Cerebellar cortex (tissue), 1 donor: ENCODE measurements around the gene TOMM20.

ENCODE experiments used
- DNase-seq: peaks from one replicate; pipeline ENCODE4 v3.0.0-alpha.2; 2015; ENCODE audit warnings: low spot score

Gene TOMM20

DNA sequence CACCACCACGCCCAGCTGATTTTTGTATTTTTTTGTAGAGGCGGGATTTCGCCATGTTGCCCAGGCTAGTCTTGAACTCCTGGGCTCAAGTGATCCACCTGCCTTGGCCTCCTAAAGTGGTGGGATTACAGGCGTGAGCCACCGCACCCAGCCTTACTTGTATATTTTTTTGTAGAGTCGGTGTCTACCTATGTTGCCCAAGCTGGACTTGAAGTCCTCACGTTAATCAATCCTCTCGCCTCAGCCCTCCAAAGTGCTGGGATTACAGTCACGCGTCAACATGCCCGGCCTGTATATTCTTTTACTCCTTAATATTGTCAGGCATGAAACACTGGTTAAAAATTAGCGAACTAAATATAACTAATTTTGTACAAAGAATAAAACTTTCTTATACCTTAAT is 5.5 kb upstream of the TOMM20 start:
- DNase-seq, result no peak

DNA sequence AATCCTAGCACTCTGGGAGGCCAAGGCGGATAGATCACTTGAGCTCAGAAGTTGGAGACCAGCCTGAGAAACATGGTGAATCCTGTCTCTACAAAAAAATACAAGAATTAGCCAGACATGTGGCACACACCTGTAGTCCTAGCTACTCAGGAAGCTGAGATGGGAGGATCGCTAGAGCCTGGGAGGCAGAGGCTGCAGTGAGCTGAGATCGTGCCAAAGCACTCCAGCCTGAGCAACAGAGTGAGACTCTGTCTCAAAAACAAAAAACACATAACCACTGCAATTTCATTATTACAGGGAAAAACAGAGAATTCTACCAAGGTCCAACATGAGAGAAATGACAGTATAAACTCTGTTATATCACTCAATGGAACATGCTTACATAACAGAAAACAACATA is 4.4 kb upstream of the TOMM20 start:
- DNase-seq, result no peak

GRCh38 chr1:235131961-235132360 is 3.3 kb upstream of the TOMM20 start:
- DNase-seq, result no peak

GRCh38 chr1:235130766-235131270 is 2.2 kb upstream of the TOMM20 start:
- DNase-seq, result no peak

DNA sequence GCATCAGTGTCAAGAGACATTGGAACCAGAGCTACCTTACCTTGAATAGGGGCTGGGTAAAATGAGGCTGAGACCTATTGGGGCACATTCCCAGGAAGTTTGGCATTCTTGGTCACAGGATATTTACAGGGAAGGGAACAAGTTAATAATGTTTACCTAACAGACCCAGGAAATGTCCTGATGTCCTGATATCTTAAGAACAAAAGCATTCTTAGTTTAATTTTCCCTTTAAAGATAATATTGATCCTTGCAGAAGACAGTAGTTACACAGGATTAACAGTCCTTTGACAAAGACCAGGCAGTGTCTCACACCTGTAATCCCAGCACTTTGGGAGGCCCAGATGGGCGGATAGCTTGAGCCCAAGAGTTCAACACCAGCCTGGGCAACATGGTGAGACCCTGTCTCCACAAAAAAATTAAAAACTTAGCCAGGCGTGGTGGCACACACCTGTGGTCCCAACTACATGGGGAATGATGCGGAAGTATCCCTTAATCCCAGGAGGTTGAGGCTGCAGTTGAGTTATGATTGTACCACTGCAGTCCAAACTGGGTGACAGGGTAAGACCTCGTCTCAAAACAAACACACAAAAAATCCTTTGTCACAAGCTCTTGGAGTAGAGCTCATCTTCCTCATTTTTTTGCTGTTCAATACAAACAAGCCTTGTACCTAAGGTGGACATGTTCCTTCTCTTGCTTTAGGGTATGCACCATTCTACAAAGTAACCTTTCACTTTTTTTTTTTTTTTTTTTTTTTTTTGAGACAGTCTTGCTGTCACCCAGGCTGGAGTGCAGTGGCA is 1.3 kb upstream of the TOMM20 start:
- no peak for DNase-seq

DNA sequence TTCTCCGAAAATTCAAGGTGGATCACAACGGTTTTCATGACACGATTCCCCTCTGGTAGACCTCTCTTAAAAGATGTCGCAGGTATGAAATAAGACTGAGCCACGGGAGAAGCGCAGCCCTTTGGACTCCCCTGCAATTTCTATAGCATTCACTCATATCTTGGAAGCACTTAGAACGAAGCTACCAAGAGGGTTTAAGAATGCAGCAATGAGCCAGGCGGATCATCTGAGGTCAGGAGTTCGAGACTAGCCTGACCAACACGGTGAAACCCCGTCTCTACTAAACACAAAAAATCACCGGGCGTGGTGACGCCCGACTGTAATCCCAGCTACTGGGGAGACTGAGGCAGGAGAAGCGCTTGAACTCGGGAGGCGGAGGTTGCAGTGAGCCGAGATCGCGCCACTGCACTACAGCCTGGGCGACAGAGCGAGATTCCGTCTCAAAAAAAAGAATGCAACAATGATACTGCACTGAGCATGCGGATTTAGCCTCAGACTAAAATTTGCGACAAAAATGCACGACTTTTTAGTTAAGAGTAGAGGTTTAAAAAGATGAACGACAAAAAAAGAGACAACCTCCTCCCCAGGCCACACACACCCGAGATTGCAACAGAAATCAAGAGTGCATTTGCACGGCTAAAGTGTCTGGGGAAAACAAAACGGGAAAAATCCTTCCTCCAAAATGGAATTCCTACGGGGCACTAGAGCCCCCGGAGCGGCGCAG is 743 bp downstream of the TOMM20 start:
- DNase-seq, result no peak

DNA sequence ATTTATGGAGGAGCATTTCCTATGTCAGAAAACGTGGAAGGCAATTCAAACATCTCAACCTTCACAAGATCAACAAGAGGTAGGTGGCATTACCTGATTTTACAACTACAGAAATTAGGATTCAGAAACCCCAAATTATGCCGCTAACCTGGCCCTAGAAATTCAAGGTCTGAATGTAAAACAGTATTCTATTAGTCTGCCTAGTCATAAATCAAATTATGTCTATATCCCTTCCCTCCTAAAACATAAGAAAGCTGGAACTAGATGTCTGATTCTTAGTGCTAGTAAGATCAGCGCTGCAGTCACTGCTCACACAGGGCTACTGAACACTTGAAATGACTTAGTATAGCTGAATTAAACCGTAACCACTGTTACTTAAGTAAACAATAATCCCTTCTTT is 1.4 kb downstream of the TOMM20 start:
- DNase-seq, result no peak

- DNase-seq, result no peak
Observed at GRCh38 chr1:235124665-235125064, 4.0 kb downstream of the TOMM20 start.

GRCh38 chr1:235124111-235124510 is 4.5 kb downstream of the TOMM20 start:
- DNase-seq, result no peak

DNA sequence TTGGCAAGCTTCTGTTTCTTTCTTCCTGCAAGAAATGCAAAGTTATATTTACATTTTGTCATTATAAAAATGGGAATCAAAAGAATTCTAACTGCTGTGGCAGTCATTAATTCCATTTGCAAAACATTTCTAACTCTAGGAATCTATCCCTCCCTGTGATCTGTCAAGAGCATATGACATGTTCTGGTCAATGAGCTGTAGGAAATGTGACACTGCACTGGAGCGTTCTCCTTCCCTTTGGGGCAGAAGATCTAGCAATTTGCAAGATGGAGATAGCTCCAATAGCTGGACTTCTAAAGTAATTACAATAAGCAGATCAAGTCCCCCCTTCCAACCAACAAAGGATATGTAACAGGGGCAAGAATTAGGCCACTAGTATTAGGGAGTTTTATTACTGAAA is 6.3 kb downstream of the TOMM20 start:
- DNase-seq, result no peak

- no peak for DNase-seq
Observed at GRCh38 chr1:235113183-235113917, 15.3 kb downstream of the TOMM20 start.

GRCh38 chr1:235112297-235113182 is 16.1 kb downstream of the TOMM20 start:
- DNase-seq, result no peak

DNA sequence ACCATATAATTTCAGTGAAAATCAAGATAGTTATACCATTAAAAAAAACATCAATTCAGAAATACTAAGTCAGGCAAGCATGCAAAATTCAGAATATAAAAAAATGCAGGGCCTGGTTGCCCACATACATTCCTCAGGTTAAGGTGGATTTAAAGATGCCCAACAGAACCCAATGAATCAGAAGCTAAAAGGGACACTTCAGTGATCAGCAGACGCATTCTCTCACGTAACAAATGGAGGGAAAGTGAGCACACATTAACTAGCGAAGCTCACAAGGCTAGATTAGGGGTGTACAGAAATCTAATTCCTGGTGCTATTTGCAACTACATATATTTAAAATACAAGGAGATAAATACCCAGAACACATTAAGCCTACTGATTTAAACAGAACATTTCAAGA is 17.5 kb downstream of the TOMM20 start:
- DNase-seq, result no peak

- no peak for DNase-seq
Observed at GRCh38 chr1:235108876-235109275, 19.8 kb downstream of the TOMM20 start.

GRCh38 chr1:235108185-235108593 is 20.4 kb downstream of the TOMM20 start:
- no peak for DNase-seq

DNA sequence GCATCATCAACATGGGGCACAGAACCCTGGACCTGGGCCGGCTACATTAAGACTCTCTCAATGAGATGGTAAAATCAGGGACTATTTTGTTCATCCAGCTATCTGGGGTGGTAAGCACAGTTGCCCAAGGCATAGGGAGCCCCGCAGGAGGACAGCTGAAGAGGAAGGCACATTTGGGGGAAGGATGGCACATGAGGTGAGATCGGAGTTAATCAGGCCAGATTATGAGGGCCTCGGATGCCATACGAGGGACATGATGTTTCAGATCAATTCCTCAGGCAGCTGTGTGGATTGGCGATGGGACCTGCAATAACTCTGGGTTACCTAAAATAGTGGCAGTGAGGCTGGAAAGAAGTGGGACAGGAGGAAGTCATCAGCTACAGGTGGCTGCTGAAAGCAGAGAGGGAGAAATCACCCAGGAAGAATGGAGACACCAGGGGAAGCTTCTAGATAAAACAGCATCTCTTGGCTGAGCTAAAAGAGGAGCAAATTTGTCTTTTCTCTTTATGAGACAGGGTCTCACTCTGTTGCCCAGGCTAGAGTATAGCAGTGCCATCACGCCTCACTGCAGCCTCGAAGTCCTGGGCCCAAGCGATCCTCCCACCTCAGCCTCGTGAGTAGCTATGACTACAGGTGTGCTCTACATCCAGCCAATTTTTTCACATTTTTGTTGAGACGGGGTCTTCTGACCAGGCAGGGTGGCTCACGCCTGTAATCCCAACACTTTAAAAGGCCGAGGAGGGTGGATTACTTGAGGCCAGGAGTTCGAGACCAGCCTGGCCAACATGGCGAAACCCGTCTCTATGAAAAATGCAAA is 21.1 kb downstream of the TOMM20 start:
- no peak for DNase-seq

DNA sequence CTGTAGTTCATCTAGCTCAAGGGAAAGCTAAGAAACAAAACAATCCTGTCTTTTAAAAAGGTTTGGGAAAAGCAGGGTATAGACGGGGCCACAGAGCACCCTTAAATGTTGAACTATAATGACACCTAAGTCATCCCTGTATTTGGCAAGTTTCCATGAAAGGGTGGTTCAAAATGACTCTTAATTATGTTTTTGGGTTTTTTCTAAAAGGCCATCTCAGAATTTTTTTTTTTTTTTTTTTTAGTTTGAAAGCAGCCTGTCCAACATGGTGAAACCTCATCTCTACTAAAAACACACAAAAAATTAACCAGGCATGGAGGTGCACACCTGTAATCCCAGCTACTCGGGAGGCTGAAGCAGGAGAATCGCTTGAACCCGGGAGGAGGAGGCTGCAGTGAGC is 22.2 kb downstream of the TOMM20 start:
- DNase-seq, result no peak

DNA sequence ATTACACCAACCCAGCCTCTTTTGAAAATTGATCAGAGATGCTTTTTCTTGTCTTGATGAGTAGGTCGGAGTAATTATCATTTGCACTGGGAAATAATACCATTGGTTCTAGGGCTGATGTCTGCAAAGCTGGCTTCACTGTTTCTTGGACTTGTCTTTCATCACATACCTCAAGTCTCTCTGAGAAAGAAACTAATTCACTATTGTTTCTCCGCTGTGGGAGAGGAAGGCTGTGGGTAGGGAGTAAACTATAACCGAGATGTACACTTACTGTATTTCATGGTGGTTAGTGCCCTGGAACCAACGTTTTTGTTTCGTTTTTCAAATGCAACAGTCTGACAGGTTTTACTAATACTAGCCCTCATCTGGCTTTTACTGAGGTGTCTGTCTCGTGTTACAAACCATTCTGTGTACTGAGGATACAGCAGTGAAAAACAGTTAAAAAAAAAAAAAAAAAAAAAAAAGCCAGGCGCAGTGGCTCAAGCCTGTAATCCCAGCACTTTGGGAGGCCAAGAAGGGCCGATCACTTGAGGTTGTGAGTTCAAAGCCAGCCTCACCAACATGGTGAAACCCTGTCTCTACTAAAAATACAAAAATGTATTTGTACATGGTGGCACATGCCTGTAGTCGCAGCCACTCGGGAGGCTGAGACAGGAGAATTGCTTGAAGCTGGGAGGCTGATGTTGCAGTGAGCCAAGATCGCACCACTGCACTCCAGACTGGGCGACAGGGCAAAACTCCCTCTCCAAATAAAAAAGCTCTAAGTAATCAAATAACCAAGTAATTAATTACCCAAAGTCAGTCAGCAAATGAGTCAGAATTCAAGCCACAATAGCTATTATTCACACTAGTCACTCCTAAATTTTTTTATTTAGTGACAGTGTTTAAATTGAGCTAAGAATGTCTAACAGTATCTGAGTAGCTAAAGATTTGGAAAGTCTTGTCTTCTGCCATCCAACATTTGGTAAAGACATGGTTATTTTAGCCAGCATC is 23.3 kb downstream of the TOMM20 start:
- peak; percentile 58 for DNase-seq

DNA sequence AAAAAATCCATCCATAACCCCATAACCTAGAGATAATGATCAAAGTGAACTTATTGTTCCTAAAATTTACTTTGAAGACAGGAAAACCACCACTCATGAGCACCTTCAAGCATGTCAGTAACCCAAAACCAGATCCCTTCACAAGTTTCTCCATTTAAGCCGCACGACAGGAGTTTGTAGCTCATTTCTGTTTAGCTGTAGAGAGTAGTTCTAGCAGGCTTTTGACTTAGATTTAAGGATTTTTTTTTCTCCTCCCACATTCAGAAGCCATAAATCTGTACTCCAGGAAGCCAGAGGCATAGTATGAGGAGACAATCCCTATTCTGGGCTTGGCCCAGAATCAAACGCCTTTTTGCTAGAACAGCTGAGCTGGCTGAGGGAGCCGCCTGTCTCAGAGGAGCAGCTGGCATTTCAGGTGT is 25.6 kb downstream of the TOMM20 start:
- no peak for DNase-seq

- no peak for DNase-seq
Observed at GRCh38 chr1:235102259-235102582, 26.4 kb downstream of the TOMM20 start.
